Spleen (tissue), 11 donors: ENCODE data around the gene MYL12A. TPM values are rescaled to one million over a fixed set of nuclear protein-coding genes. Genes with fewer than 3 reads are reported as not detected.

Source experiments
- DNase-seq: peaks from one replicate; pipeline ENCODE4 v3.0.0-alpha.2; 2020
- H3K27ac ChIP-seq, 8 donors: fragments of 200-600 bp; sonication (generic) in 7 of 8; 1 replicate in 4 of 8; 2 replicates in 4 of 8; pipeline versions ENCODE4 v1.5.0 to v1.8.0; 2016 to 2021; ENCODE audit warnings: inconsistent platforms in 4 of 8, mild to moderate bottlenecking in 4 of 8, moderate library complexity in 1 of 8
- H3K27me3 ChIP-seq, 7 donors: fragments of 200-600 bp; sonication (generic) in 6 of 7; replicated peaks in 1 of 7; 1 replicate in 4 of 7; 2 replicates in 3 of 7; pipeline versions ENCODE4 v1.5.0 to v1.8.0; 2016 to 2021; ENCODE audit warnings: inconsistent platforms in 3 of 7, mild to moderate bottlenecking in 1 of 7
- H3K36me3 ChIP-seq, 6 donors: fragments of 200-600 bp; sonication (generic) in 5 of 6; 1 replicate in 4 of 6; 2 replicates in 2 of 6; pipeline versions ENCODE4 v1.5.0 to v1.8.0; 2016 to 2021; ENCODE audit warnings: inconsistent platforms in 2 of 6
- H3K4me1 ChIP-seq, 6 donors: fragments of 200-600 bp; sonication (generic) in 5 of 6; 1 replicate in 3 of 6; 2 replicates in 3 of 6; pipeline versions ENCODE4 v1.5.0 to v1.8.0; 2016 to 2021; ENCODE audit warnings: inconsistent platforms in 3 of 6
- H3K4me3 ChIP-seq, 8 donors: fragments of 200-600 bp; sonication (generic) in 7 of 8; 1 replicate in 4 of 8; 2 replicates in 4 of 8; pipeline versions ENCODE4 v1.5.0 to v1.8.0; 2016 to 2021; ENCODE audit warnings: inconsistent platforms in 4 of 8, mild to moderate bottlenecking in 4 of 8, moderate library complexity in 2 of 8
- H3K9me3 ChIP-seq, 8 donors: fragments of 200-600 bp; sonication (generic) in 7 of 8; 1 replicate in 4 of 8; 2 replicates in 4 of 8; pipeline versions ENCODE4 v1.5.0 to v1.8.0; 2016 to 2021; ENCODE audit warnings: inconsistent platforms in 4 of 8
- CTCF ChIP-seq, 11 experiments: fragments of 200-600 bp in 7 of 11; fragments of 450-650 bp in 4 of 11; sonication (generic) in 4 of 11; IDR thresholded peaks in 8 of 11; conservative IDR thresholded peaks in 3 of 11; 1 replicate in 7 of 11; 2 replicates in 4 of 11; pipeline versions ENCODE4 v1.4.0 to v1.8.0; 2016 to 2021; ENCODE audit warnings: antibody characterized with exemption in 11 of 11, inconsistent platforms in 4 of 11, mild to moderate bottlenecking in 1 of 11
- POLR2A ChIP-seq, 3 donors: fragments of 450-650 bp; IDR thresholded peaks; one replicate each; pipeline ENCODE4 v1.5.1; 2017; ENCODE audit warnings: antibody characterized with exemption in 3 of 3, mild to moderate bottlenecking in 1 of 3
- POLR2AphosphoS5 ChIP-seq, 3 donors: sonication (generic); formaldehyde crosslinking; IDR thresholded peaks; one replicate each; pipeline ENCODE4 v1.5.1; 2017; ENCODE audit warnings: antibody characterized with exemption in 3 of 3
- WGBS, 5 donors: extraction: QIAGEN DNeasy Blood & Tissue Kit in 3 of 5; methylation state at CpG; one replicate each; pipeline versions ENCODE4 v1.1.5 to v1.1.7; 2013 to 2018; 5-methylcytosine and 5-hydroxymethylcytosine counted together
- intact Hi-C: fragments of 100-400 bp; cut with DNase I; formaldehyde crosslinking; loops from one replicate; pipeline ENCODE4 v1.15.0; 2023; ENCODE audit warnings: low total_unique reads
- polyA plus RNA-seq, 3 donors: library from polyadenylated mRNA; stranded (reverse); fragments of 200-250 nt; gene quantifications; one replicate each; pipeline ENCODE4 v1.2.1, GENCODE V29; 2013
- total RNA-seq, 7 donors: library from RNA; depleted of rRNA in 3 of 7; stranded (reverse); fragments of >200 nt in 3 of 7; fragmentation: NEBNext Ultra II Directional in 4 of 7; extraction: Animal tissue kit (Norgen Biotek cat#: 25700) in 4 of 7; gene quantifications; one replicate each; pipeline versions ENCODE4 v1.1.0 to v1.2.1, GENCODE V29; 2016 to 2021
- donor health status: healthy with polysubstance abuse.
- donor health status: DM: no; HTN: no; CAD: no; lungs with moderate emphysema.
- donor health status: DM: no; HTN: no; CAD: no.
- donor health status: Bipolar disorder and iron deficiency.
- donor health status: healthy.
- donor health status: DM: no; HTN: no; CAD: no.
- donor health status: DM: yes; HTN: yes; CAD: no.

Gene MYL12A
- total and polyA plus RNA-seq, 10 donors, result 422 to 675 (median 586) TPM

- TF ChIP-seq CTCF (IDR thresholded peaks at IDR 0.05 in 8 of 11, conservative IDR thresholded peaks at IDR 0.05 in 3 of 11) (peak; percentile 52 to 87 (median 71)), POLR2A (IDR thresholded peaks at IDR 0.05) (no peak), POLR2AphosphoS5 (IDR thresholded peaks at IDR 0.05) (no peak)
- 31 to 61% (median 49%) methylated on average over 2 of the region's 2 CpGs for WGBS, 5 donors
- Histone ChIP-seq H3K4me1 (peaks cover 0 to 47% (median 24%) of the 10 kb centered on the region in 6 donors), H3K4me3 (no peak overlapping the region), H3K36me3 (peaks cover 0 to 26% (median 17%) of the 10 kb centered on the region in 6 donors), H3K9me3 (peaks cover 0 to 9% (median 0%) of the 10 kb centered on the region in 8 donors), H3K27ac (peak overlapping the region in 2 of 8 donors; percentile 24 to 65), H3K27me3 (no peaks in the 10 kb centered on the region)
- intact Hi-C loops, result loop anchor here (5.0 kb wide), 3 partner anchors 176 to 386 kb away; no protein-coding TSS in a partner anchor
- DNase-seq, result no peak
These were observed 34.1 kb downstream of the MYL12A start for GRCh38 chr18:3281456-3282400.

- Histone ChIP-seq H3K4me1 (peaks cover 0 to 35% (median 18%) of the 10 kb centered on the region in 6 donors), H3K9me3 (peaks cover 0 to 16% (median 0%) of the 10 kb centered on the region in 8 donors), H3K36me3 (peaks cover 0 to 10% (median 3%) of the 10 kb centered on the region in 6 donors), H3K4me3 (no peak overlapping the region), H3K27me3 (no peaks in the 10 kb centered on the region), H3K27ac (peak overlapping the region in 6 of 8 donors; percentile 9 to 66 (median 59))
- intact Hi-C loops, result loop anchor here (5.0 kb wide), 3 partner anchors 174 to 384 kb away; no protein-coding TSS in a partner anchor
- 75 to 79% (median 78%) methylated on average over 10 of the region's 10 CpGs for WGBS, 5 donors
- DNase-seq, result no peak
- TF ChIP-seq POLR2A (IDR thresholded peaks at IDR 0.05), result no peak
- no peak for TF ChIP-seq POLR2AphosphoS5 (IDR thresholded peaks at IDR 0.05)
- TF ChIP-seq CTCF (IDR thresholded peaks at IDR 0.05 in 8 of 11, conservative IDR thresholded peaks at IDR 0.05 in 3 of 11), result no peak
These were observed 35.8 kb downstream of the MYL12A start for GRCh38 chr18:3283253-3283863.

- Histone ChIP-seq H3K27ac (peak overlapping the region in 6 of 8 donors; percentile 9 to 66 (median 59)), H3K9me3 (peaks cover 0 to 19% (median 0%) of the 10 kb centered on the region in 8 donors), H3K4me1 (peaks cover 0 to 29% (median 14%) of the 10 kb centered on the region in 6 donors), H3K36me3 (peaks cover 0 to 5% (median 0%) of the 10 kb centered on the region in 6 donors), H3K27me3 (no peaks in the 10 kb centered on the region), H3K4me3 (no peak overlapping the region)
- peak in 1 of 3 donors; percentile 55 for TF ChIP-seq POLR2AphosphoS5 (IDR thresholded peaks at IDR 0.05)
- no peak for TF ChIP-seq CTCF (IDR thresholded peaks at IDR 0.05 in 8 of 11, conservative IDR thresholded peaks at IDR 0.05 in 3 of 11)
- DNase-seq, result peak; percentile 79
- 63 to 88% (median 76%) methylated on average over 7 of the region's 7 CpGs for WGBS, 5 donors
- intact Hi-C loops, result loop anchor here (5.0 kb wide), 3 partner anchors 173 to 383 kb away; no protein-coding TSS in a partner anchor
These were observed 36.3 kb downstream of the MYL12A start for GRCh38 chr18:3283908-3284307.
